Ishikawa (cell line): Measurements from ENCODE around the gene VSNL1.

ENCODE experiments used
- CEBPB ChIP-seq: IDR thresholded peaks from 2 replicates; pipeline ENCODE4 v1.6.1; 2012
- CREB1 ChIP-seq: IDR thresholded peaks from 2 replicates; pipeline ENCODE4 v1.6.1; 2012; ENCODE audit warnings: low read depth
- EGR1 ChIP-seq: IDR thresholded peaks from 2 replicates; pipeline ENCODE4 v1.6.1; 2012
- EP300 ChIP-seq: IDR thresholded peaks from 2 replicates; pipeline ENCODE4 v1.6.1; 2012; ENCODE audit warnings: borderline replicate concordance
- FOXM1 ChIP-seq: IDR thresholded peaks from 2 replicates; pipeline ENCODE4 v1.6.1; 2012; ENCODE audit warnings: low read depth, borderline replicate concordance
- NFIC ChIP-seq: IDR thresholded peaks from 2 replicates; pipeline ENCODE4 v1.6.1; 2012
- RAD21 ChIP-seq: IDR thresholded peaks from 2 replicates; pipeline ENCODE4 v1.6.1; 2012; ENCODE audit warnings: low read depth
- TAF1 ChIP-seq: IDR thresholded peaks from 2 replicates; pipeline ENCODE4 v1.6.1; 2012; ENCODE audit warnings: low read depth, mild to moderate bottlenecking
- TCF12 ChIP-seq: IDR thresholded peaks from 2 replicates; pipeline ENCODE4 v1.6.1; 2012; ENCODE audit warnings: low read depth
- TEAD4 ChIP-seq: IDR thresholded peaks from 2 replicates; pipeline ENCODE4 v1.6.1; 2012
- YY1 ChIP-seq: IDR thresholded peaks from 2 replicates; pipeline ENCODE4 v1.6.1; 2012; ENCODE audit warnings: low read depth
- ZBTB7A ChIP-seq: IDR thresholded peaks from 2 replicates; pipeline ENCODE4 v1.6.1; 2012; ENCODE audit warnings: low read depth
- TF ChIP-seq, protein P1 (sequence below): IDR thresholded peaks from 2 replicates; pipeline ENCODE4 v1.6.1; 2012; ENCODE audit warnings: low read depth, mild to moderate bottlenecking
- TF ChIP-seq, protein P2 (sequence below): IDR thresholded peaks from 2 replicates; pipeline ENCODE4 v1.6.1; 2012
- TF ChIP-seq, protein P3 (sequence below): IDR thresholded peaks from 2 replicates; pipeline ENCODE4 v1.6.1; 2012

The VSNL1 gene

DNA sequence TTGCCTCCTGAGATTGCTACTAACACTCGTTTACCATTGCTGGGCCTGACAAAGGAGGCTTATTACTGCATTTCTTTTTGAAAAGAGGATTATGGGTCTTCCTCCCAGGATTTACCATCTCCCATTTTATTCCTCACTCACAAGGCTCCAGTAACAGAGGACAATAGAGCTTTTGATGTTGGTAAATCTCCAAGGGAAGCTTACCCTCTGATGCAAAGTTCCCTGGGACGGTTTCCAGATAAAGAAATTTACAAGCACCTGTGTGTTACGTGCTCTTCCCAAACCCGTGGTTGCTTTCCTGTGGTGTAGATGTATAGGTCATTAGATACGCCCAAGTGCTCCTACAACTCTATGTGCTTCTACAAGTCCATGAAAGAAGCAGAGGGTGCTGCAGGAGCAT, 17.1 kb downstream of the VSNL1 start:
- no peak for TF ChIP-seq RAD21
- TF ChIP-seq YY1 = no peak
- no peak for TF ChIP-seq TAF1
- TF ChIP-seq ZBTB7A = no peak
- TF ChIP-seq, protein P1, sequence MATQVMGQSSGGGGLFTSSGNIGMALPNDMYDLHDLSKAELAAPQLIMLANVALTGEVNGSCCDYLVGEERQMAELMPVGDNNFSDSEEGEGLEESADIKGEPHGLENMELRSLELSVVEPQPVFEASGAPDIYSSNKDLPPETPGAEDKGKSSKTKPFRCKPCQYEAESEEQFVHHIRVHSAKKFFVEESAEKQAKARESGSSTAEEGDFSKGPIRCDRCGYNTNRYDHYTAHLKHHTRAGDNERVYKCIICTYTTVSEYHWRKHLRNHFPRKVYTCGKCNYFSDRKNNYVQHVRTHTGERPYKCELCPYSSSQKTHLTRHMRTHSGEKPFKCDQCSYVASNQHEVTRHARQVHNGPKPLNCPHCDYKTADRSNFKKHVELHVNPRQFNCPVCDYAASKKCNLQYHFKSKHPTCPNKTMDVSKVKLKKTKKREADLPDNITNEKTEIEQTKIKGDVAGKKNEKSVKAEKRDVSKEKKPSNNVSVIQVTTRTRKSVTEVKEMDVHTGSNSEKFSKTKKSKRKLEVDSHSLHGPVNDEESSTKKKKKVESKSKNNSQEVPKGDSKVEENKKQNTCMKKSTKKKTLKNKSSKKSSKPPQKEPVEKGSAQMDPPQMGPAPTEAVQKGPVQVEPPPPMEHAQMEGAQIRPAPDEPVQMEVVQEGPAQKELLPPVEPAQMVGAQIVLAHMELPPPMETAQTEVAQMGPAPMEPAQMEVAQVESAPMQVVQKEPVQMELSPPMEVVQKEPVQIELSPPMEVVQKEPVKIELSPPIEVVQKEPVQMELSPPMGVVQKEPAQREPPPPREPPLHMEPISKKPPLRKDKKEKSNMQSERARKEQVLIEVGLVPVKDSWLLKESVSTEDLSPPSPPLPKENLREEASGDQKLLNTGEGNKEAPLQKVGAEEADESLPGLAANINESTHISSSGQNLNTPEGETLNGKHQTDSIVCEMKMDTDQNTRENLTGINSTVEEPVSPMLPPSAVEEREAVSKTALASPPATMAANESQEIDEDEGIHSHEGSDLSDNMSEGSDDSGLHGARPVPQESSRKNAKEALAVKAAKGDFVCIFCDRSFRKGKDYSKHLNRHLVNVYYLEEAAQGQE = no peak
- TF ChIP-seq FOXM1 = no peak
- no peak for TF ChIP-seq CREB1
- TF ChIP-seq TCF12 = no peak
- TF ChIP-seq NFIC = no peak
- no peak for TF ChIP-seq CEBPB

DNA sequence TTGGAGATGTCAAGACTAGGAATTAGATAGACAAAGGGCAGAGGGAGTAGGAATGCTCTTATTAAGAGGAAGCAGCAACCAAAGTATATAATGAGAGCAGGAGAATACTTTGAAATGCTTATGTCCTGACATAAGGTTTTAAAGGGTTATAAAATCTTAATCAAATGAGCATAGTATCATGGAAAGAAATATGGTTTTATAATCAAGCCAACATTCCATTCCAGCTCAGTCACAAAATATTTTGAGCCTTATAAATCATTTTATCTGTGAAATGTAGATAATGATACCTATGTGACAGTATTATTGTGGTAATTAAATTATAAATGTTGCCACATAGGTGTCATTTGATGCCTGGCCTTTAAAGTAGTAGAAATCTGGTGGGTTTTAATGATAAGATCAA, 17.6 kb downstream of the VSNL1 start:
- TF ChIP-seq CEBPB (no peak), EP300 (no peak), YY1 (no peak), FOXM1 (no peak), EGR1 (no peak), NFIC (no peak), CREB1 (no peak), TAF1 (no peak), TEAD4 (no peak), TCF12 (no peak), ZBTB7A (no peak), RAD21 (no peak)
- TF ChIP-seq, protein P2, sequence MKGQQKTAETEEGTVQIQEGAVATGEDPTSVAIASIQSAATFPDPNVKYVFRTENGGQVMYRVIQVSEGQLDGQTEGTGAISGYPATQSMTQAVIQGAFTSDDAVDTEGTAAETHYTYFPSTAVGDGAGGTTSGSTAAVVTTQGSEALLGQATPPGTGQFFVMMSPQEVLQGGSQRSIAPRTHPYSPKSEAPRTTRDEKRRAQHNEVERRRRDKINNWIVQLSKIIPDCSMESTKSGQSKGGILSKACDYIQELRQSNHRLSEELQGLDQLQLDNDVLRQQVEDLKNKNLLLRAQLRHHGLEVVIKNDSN = no peak
- TF ChIP-seq, protein P3, sequence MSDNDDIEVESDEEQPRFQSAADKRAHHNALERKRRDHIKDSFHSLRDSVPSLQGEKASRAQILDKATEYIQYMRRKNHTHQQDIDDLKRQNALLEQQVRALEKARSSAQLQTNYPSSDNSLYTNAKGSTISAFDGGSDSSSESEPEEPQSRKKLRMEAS = no peak
- TF ChIP-seq, protein P1 = no peak

GRCh38 chr2:17558878-17559277, 18.4 kb downstream of the VSNL1 start:
- TF ChIP-seq EP300 (no peak), EGR1 (no peak), FOXM1 (no peak), RAD21 (no peak), TAF1 (no peak), YY1 (no peak), TCF12 (no peak), TEAD4 (no peak), CEBPB (no peak)
- TF ChIP-seq, protein P1 = no peak
- TF ChIP-seq, protein P2 = no peak
- TF ChIP-seq, protein P3 = no peak

DNA sequence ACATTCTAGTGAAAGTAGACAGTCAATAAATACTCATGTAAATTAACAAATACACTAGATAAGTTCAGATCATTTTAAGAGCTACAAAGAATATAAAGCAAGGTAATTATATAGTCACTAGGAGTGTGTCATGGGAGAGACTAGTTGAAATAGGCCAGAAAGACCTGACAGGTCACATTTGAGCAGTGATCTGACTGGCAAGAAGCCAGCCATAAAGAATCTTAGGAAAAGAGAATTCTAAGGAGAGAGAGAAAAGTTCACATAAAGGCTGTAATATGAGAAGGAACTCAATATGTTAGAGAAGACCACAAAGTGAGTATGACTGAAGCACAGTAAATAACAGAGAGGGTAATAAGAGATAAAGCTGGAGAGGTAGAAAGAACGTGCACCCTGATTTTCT, 31.2 kb downstream of the VSNL1 start:
- TF ChIP-seq RAD21 = no peak
- 0 out of 2 replicates have a peak, but pooled peaks have one; percentile 13 for TF ChIP-seq NFIC

GRCh38 chr2:17573085-17573803, 32.7 kb downstream of the VSNL1 start:
- no peak for TF ChIP-seq EGR1
- TF ChIP-seq RAD21 = peak; percentile 27; the same call in 1 of the 2 replicates
- TF ChIP-seq EP300 = no peak
- TF ChIP-seq YY1 = no peak
- no peak for TF ChIP-seq CEBPB
- no peak for TF ChIP-seq TAF1
- TF ChIP-seq, protein P2 = no peak
